Esophagus muscularis mucosa (tissue), 4 donors: ENCODE data around the gene RAB3A. TPM values are rescaled to one million over a fixed set of nuclear protein-coding genes. Genes with fewer than 3 reads are reported as not detected.
"Not testable (repeated sequence)": the region's sequence is repeated elsewhere in the genome, so short reads cannot be mapped to it uniquely, and the experiment has no call there.

ENCODE experiments used
- DNase-seq: peaks from one replicate; pipeline ENCODE4 v3.0.0-alpha.2; 2017; ENCODE audit errors: extremely low spot score
- H3K27ac ChIP-seq, 4 donors: fragments of 200-600 bp; sonication (generic); replicated peaks in 1 of 4; 1 replicate in 3 of 4; 2 replicates in 1 of 4; pipeline ENCODE4 v1.5.1; 2016 to 2019; ENCODE audit warnings: mild to moderate bottlenecking in 1 of 4
- H3K27me3 ChIP-seq, 4 donors: fragments of 200-600 bp; sonication (generic); one replicate each; pipeline versions ENCODE4 v1.5.1 to v1.6.0; 2016 to 2019
- H3K36me3 ChIP-seq, 4 donors: fragments of 200-600 bp; sonication (generic); one replicate each; pipeline ENCODE4 v1.5.1; 2016 to 2019
- H3K4me1 ChIP-seq, 4 donors: fragments of 200-600 bp; sonication (generic); one replicate each; pipeline ENCODE4 v1.5.1; 2016 to 2019
- H3K4me3 ChIP-seq, 4 donors: fragments of 200-600 bp; sonication (generic); 1 replicate in 2 of 4; 2 replicates in 2 of 4; pipeline ENCODE4 v1.5.1; 2016 to 2019; ENCODE audit warnings: mild to moderate bottlenecking in 4 of 4, moderate library complexity in 1 of 4
- H3K9me3 ChIP-seq, 4 donors: fragments of 200-600 bp; sonication (generic); 1 replicate in 3 of 4; 2 replicates in 1 of 4; pipeline ENCODE4 v1.5.1; 2016 to 2019
- CTCF ChIP-seq, 3 experiments: fragments of 200-600 bp in 2 of 3; fragments of 450-650 bp in 1 of 3; sonication (generic) in 2 of 3; IDR thresholded peaks; one replicate each; pipeline ENCODE4 v1.5.1; 2017 to 2019; ENCODE audit warnings: antibody characterized with exemption in 3 of 3, mild to moderate bottlenecking in 2 of 3, moderate library complexity in 1 of 3
- EP300 ChIP-seq: sonication (generic); formaldehyde crosslinking; IDR thresholded peaks from one replicate; pipeline ENCODE4 v1.6.1; 2017; ENCODE audit warnings: antibody characterized with exemption
- POLR2A ChIP-seq: fragments of 450-650 bp; IDR thresholded peaks from one replicate; pipeline ENCODE4 v1.6.1; 2017; ENCODE audit warnings: antibody characterized with exemption, moderate library complexity, mild to moderate bottlenecking, low read depth
- POLR2AphosphoS5 ChIP-seq, 2 donors: sonication (generic); formaldehyde crosslinking; IDR thresholded peaks; one replicate each; pipeline ENCODE4 v1.6.1; 2017; ENCODE audit warnings: antibody characterized with exemption in 2 of 2
- WGBS: methylation state at CpG from one replicate; pipeline ENCODE4 v1.1.5; 2018; 5-methylcytosine and 5-hydroxymethylcytosine counted together
- intact Hi-C: fragments of 100-400 bp; cut with DNase I; formaldehyde crosslinking; loops from one replicate; pipeline ENCODE4 v1.15.1; 2023
- total RNA-seq, 4 donors: library from RNA; depleted of rRNA; stranded (reverse); fragments of >200 nt; gene quantifications; one replicate each; pipeline versions ENCODE4 v1.1.0 to v1.2.1, GENCODE V29; 2016

RAB3A gene
- total RNA-seq, 4 donors from 2014 or later: 1.7 to 2.5 (median 1.9) TPM

- TF ChIP-seq POLR2AphosphoS5 (IDR thresholded peaks at IDR 0.05): no peak
- TF ChIP-seq POLR2A: no peak
- TF ChIP-seq EP300: no peak
- TF ChIP-seq CTCF (IDR thresholded peaks at IDR 0.05): no peak
- Histone ChIP-seq H3K27ac (peak overlapping the region in 3 of 4 donors; percentile 80 to 84 (median 84)), H3K4me1 (peaks cover 29 to 44% (median 36%) of the 10 kb centered on the region in 4 donors), H3K9me3 (no peaks in the 10 kb centered on the region), H3K27me3 (no peaks in the 10 kb centered on the region), H3K4me3 (peak overlapping the region; percentile 53 to 61 (median 59)), H3K36me3 (peaks cover 25 to 49% (median 37%) of the 10 kb centered on the region in 4 donors)
- DNase-seq: no peak
- intact Hi-C loops: no loop called here
- WGBS: 55% methylated on average over 15 of the region's 19 CpGs
Observed at GRCh38 chr19:18161636-18162002, 42.2 kb downstream of the RAB3A start.

- Histone ChIP-seq H3K4me3 (peak overlapping the region; percentile 53 to 61 (median 59)), H3K4me1 (peaks cover 35 to 49% (median 41%) of the 10 kb centered on the region in 4 donors), H3K9me3 (no peaks in the 10 kb centered on the region), H3K27me3 (no peaks in the 10 kb centered on the region), H3K36me3 (peaks cover 20 to 45% (median 33%) of the 10 kb centered on the region in 4 donors), H3K27ac (peak overlapping the region; percentile 79 to 84 (median 82))
- TF ChIP-seq POLR2AphosphoS5 (IDR thresholded peaks at IDR 0.05) (no peak), CTCF (IDR thresholded peaks at IDR 0.05) (peak; percentile 62 to 83 (median 82))
- DNase-seq: no peak
- no CpG with 5 or more reads among the region's 66 CpGs for WGBS
- intact Hi-C loops: no loop called here
Observed at GRCh38 chr19:18160971-18161635, 42.7 kb downstream of the RAB3A start.

- intact Hi-C loops: no loop called here
- Histone ChIP-seq H3K4me3 (peak overlapping the region; percentile 53 to 61 (median 59)), H3K9me3 (no peaks in the 10 kb centered on the region), H3K27ac (peak overlapping the region; percentile 79 to 84 (median 82)), H3K27me3 (no peaks in the 10 kb centered on the region), H3K4me1 (peaks cover 40 to 55% (median 46%) of the 10 kb centered on the region in 4 donors), H3K36me3 (peaks cover 20 to 45% (median 33%) of the 10 kb centered on the region in 4 donors)
- TF ChIP-seq CTCF (IDR thresholded peaks at IDR 0.05): no peak
- no peak for TF ChIP-seq EP300
- no peak for DNase-seq
- WGBS: 83% methylated on average over 2 of the region's 13 CpGs
Observed at GRCh38 chr19:18160493-18160970, 43.3 kb downstream of the RAB3A start.

- DNase-seq: no peak
- WGBS: 96% methylated on average over 10 of the region's 10 CpGs
- Histone ChIP-seq H3K27ac (peak overlapping the region in 3 of 4 donors; percentile 79 to 84 (median 84)), H3K4me3 (no peak overlapping the region), H3K27me3 (no peaks in the 10 kb centered on the region), H3K4me1 (peaks cover 40 to 62% (median 53%) of the 10 kb centered on the region in 4 donors), H3K9me3 (no peaks in the 10 kb centered on the region), H3K36me3 (peaks cover 23 to 40% (median 29%) of the 10 kb centered on the region in 4 donors)
- TF ChIP-seq EP300: no peak
- TF ChIP-seq POLR2AphosphoS5 (IDR thresholded peaks at IDR 0.05): no peak
- TF ChIP-seq CTCF (IDR thresholded peaks at IDR 0.05): no peak
- TF ChIP-seq POLR2A: no peak
- intact Hi-C loops: loop anchor here (10.0 kb wide), 1 partner anchor 155 kb away; the partner anchor contains the start of gene ARRDC2
Observed at GRCh38 chr19:18159810-18160209, 44.0 kb downstream of the RAB3A start.

GRCh38 chr19:18159059-18159616, 44.7 kb downstream of the RAB3A start:
- H3K36me3 ChIP-seq: peaks cover 22 to 34% (median 29%) of the 10 kb centered on the region in 4 donors
- 87% methylated on average over 6 of the region's 6 CpGs for WGBS
- H3K4me1 ChIP-seq: peaks cover 43 to 69% (median 60%) of the 10 kb centered on the region in 4 donors
- intact Hi-C loops: loop anchor here (10.0 kb wide), 1 partner anchor 154 kb away; the partner anchor contains the start of gene ARRDC2
- not testable (repeated sequence) for H3K9me3 ChIP-seq, H3K27ac ChIP-seq, DNase-seq, H3K4me3 ChIP-seq, H3K27me3 ChIP-seq
